ENCODE results near the gene FOXC1. TPM values are rescaled to one million over a fixed set of nuclear protein-coding genes. Genes with fewer than 3 reads are reported as not detected.

FOXC1 gene
- total and polyA plus RNA-seq, 9 of the 15 experiments (the other 6 are each of a cell fraction or from before 2014, with no cell fraction given) = not detected

DNA sequence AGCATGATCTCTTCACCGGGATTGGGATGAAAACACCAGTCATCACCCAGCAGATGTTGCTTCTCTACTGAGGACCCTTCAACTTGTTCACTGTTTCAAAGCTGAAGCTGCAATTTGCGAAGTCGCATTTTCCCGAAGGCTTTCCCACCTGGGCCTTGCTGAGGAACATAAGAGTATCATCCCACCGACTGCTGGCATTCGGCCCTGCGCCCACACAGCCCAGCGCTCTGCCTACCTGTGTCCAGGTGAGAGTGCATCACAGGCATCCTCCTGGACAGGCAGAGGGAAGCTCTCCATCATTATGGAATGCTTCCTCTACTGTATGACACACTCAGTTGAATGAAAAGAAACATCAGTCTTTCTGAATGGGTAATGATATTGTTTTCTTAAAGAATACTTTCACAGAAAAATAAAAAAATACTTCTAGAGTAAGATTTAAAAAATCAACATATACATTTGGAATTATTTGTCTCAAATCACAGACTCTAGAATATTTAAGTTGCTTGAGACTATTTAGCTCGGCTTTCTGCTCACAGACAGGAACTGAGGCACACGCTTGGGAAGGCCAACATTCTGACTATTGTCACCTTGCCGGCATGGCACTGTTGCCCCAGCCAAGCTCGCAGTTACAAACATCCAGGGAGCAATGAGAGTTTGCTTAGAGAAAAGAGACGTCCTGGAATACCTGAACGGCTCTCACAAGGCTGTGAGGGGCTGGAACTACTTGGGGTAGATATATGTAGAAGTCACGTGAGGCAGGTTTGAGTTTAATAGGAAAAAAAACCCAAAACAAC is 48.7 kb downstream of the FOXC1 start:
- Histone ChIP-seq H3K27me3 (ENCODE audit: control insufficient read depth in 2 of 2, insufficient read depth in 2 of 2, low read length in 2 of 2) (peaks cover 22 to 62% of the 10 kb centered on the region in 2 experiments; a peak in 4 of 5 replicates), H3K4me3 (no peak overlapping the region), H3K4me2 (ENCODE audit: insufficient read depth, low read length) (no peak overlapping the region), H2AFZ (ENCODE audit: low read depth, low read length) (no peak overlapping the region), H3K9ac (ENCODE audit: insufficient read depth in 1 of 2, low read depth in 2 of 2, low read length in 2 of 2) (no peak overlapping the region), H3K27ac (ENCODE audit: extremely low read depth, low read depth, low read length) (no peak overlapping the region), H4K20me1 (replicated peaks; ENCODE audit: control insufficient read depth, insufficient read depth, low read length) (peaks cover 9% of the 10 kb centered on the region), H3K9me1 (ENCODE audit: control insufficient read depth, insufficient read depth, low read length) (no peaks in the 10 kb centered on the region), H3K36me3 (ENCODE audit: control insufficient read depth, insufficient read depth, low read length) (no peaks in the 10 kb centered on the region), H3K4me1 (replicated peaks in 1 of 2; ENCODE audit: control insufficient read depth in 2 of 2, insufficient read depth in 2 of 2, low read length in 2 of 2) (no peaks in the 10 kb centered on the region), H3K79me2 (ENCODE audit: control insufficient read depth, insufficient read depth, low read length) (no peaks in the 10 kb centered on the region), H3K9me3 (replicated peaks; ENCODE audit: control insufficient read depth, insufficient read depth, low read depth, low read length) (no peaks in the 10 kb centered on the region)
- FAIRE-seq (no peak), ATAC-seq (no peak), DNase-seq (ENCODE audit: extremely low read depth in 1 of 4, low spot score in 3 of 4) (no peak)
- intact Hi-C loops (cut with micrococcal nuclease) (no loop called here), in situ Hi-C loops (cut with MboI) (no loop called here)
- CTCF ChIA-PET (ENCODE audit: low intra/inter-chr PET ratio) = no interaction called here
- POLR2A ChIA-PET = interaction anchor here (0.7 to 0.8 kb wide), 2 partner anchors 9 to 285 kb away, joined by 3 to 5 read pairs; no protein-coding TSS in a partner anchor
- WGBS (ENCODE audit: insufficient coverage, low coverage, missing lambda C conversion rate) = 4% methylated on average over 15 of the region's 15 CpGs
- BruUV-seq (replicated peaks) = no TSS peak
- no peak for TF ChIP-seq E2F1 (CRISPR knock-in tag; IDR thresholded peaks at IDR 0.05)
- TF ChIP-seq ZNF644 (tag; IDR thresholded peaks at IDR 0.05; ENCODE audit: low read depth) = no peak
- no peak for TF ChIP-seq MAFF (IDR thresholded peaks at IDR 0.05; ENCODE audit: low read length)
- TF ChIP-seq NFE2L1 (tag; IDR thresholded peaks at IDR 0.05; ENCODE audit: borderline replicate concordance, low read depth) = no peak
- TF ChIP-seq, protein P1, sequence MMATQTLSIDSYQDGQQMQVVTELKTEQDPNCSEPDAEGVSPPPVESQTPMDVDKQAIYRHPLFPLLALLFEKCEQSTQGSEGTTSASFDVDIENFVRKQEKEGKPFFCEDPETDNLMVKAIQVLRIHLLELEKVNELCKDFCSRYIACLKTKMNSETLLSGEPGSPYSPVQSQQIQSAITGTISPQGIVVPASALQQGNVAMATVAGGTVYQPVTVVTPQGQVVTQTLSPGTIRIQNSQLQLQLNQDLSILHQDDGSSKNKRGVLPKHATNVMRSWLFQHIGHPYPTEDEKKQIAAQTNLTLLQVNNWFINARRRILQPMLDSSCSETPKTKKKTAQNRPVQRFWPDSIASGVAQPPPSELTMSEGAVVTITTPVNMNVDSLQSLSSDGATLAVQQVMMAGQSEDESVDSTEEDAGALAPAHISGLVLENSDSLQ (IDR thresholded peaks at IDR 0.05) = no peak
- no peak for TF ChIP-seq HEY1 (CRISPR knock-in tag; IDR thresholded peaks at IDR 0.05; ENCODE audit: borderline replicate concordance)
- no peak for TF ChIP-seq HMBOX1 (IDR thresholded peaks at IDR 0.05)
- no peak for TF ChIP-seq HMGXB4 (CRISPR knock-in tag; IDR thresholded peaks at IDR 0.05)
- TF ChIP-seq LCOR (CRISPR knock-in tag; IDR thresholded peaks at IDR 0.05) = no peak
- TF ChIP-seq, protein P2, sequence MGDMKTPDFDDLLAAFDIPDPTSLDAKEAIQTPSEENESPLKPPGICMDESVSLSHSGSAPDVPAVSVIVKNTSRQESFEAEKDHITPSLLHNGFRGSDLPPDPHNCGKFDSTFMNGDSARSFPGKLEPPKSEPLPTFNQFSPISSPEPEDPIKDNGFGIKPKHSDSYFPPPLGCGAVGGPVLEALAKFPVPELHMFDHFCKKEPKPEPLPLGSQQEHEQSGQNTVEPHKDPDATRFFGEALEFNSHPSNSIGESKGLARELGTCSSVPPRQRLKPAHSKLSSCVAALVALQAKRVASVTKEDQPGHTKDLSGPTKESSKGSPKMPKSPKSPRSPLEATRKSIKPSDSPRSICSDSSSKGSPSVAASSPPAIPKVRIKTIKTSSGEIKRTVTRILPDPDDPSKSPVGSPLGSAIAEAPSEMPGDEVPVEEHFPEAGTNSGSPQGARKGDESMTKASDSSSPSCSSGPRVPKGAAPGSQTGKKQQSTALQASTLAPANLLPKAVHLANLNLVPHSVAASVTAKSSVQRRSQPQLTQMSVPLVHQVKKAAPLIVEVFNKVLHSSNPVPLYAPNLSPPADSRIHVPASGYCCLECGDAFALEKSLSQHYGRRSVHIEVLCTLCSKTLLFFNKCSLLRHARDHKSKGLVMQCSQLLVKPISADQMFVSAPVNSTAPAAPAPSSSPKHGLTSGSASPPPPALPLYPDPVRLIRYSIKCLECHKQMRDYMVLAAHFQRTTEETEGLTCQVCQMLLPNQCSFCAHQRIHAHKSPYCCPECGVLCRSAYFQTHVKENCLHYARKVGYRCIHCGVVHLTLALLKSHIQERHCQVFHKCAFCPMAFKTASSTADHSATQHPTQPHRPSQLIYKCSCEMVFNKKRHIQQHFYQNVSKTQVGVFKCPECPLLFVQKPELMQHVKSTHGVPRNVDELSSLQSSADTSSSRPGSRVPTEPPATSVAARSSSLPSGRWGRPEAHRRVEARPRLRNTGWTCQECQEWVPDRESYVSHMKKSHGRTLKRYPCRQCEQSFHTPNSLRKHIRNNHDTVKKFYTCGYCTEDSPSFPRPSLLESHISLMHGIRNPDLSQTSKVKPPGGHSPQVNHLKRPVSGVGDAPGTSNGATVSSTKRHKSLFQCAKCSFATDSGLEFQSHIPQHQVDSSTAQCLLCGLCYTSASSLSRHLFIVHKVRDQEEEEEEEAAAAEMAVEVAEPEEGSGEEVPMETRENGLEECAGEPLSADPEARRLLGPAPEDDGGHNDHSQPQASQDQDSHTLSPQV (IDR thresholded peaks at IDR 0.05) = no peak
- no peak for TF ChIP-seq NR2C2 (CRISPR knock-in tag; IDR thresholded peaks at IDR 0.05)
- TF ChIP-seq NR2C2 (tag; IDR thresholded peaks at IDR 0.05) = no peak

Measured in K562 (cell line).